HG02943 (cell line): ENCODE results near the gene FREY1.

Source experiments
- ATAC-seq: cut with Tn5 transposase; IDR thresholded peaks from one replicate; pipeline ENCODE4 v1.9.1; 2021; ENCODE audit warnings: mild to moderate bottlenecking, low read depth, moderate library complexity; ENCODE audit not compliant: unreplicated experiment

The FREY1 gene

DNA sequence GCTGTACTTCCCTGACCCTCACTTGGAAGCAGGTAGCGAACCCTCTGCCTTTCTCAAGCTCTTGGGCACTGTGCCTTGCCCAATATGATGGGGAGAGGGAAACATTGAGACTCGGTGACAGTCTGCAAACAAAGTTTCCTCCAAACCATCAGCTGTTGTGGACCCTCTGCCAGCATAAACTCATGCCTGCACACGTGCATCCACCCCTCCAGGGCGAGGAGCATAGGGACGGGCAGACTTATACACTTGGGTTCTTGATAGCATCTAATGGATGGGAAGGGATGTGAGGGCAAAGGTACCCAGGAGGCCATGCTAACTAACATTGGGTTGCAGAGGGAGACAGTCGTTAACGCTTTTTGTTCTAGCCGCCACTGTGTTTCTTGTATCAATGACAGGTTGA is 29.9 kb downstream of the FREY1 start:
- no peak for ATAC-seq

DNA sequence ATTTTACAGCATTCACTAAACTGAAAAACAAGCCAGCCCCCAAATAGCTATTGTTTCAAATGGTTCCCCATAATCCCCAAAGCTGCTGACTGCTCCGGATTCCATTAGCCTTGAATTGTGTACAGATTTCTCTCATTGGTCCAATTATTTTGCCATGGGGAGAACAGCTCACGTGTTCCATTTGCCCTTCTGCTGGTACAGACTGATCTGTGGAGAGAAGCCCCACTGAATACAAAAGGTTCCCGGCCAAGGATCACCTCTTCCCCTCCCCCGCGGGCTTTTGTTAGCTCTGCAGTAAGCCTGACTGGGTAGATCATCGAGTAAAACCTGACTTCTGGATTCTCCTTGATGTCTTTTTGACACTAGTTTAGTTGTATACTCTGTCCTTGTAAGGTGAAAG is 30.7 kb downstream of the FREY1 start:
- ATAC-seq: no peak

DNA sequence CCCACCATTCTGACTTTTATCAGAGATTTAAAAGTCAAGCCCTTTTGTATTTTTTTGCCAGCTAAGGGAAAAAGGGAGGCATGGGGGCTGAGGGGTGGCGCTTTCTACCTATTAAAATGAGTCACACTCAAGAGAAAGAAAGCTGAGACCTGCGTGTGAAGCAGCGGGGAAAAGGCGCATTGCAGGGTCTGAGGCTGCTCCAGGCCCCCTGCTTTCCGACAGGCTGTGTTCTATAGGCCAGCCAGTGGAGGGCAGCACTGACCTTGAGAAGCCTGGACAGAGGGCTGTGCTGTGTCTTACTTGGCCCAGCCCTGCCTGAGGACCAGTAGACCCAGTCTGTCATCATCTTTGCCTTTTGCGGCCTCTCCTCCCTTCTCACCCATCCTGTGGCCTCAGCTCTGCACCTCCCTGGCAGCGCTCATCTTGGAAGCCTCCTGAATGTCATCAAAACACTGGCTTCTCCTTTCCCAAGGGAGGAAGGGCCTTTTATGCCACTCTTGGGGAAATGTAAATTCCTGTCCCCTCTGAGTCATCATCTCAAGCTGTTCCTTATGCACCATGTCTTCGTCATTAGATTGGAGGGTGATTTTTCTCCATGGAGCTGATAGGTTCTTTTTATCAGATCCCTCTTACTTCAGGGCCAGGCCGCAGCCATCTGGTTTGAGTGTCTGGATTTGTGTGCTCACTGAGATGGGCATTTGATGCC is 34.3 kb downstream of the FREY1 start:
- no peak for ATAC-seq

DNA sequence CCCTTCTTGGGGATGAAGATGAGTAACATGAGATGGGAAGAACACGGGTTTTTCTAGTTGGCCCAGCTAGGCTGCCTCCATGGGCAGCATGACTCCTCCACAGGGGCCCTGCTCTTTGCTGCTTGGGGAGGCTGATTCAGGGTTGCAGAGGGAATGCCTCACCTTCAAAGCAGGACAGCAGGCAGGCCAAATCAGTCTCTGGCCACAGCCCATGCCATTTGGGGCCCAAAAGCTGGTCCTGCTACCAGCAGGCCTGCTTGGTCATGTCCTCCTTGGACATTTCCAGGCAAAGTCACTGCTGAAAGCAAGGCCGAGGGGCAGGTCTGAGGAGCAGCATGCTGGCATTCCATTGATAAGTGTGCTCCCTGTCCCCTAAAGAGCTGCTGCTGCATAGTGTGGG is 35.4 kb downstream of the FREY1 start:
- no peak for ATAC-seq

DNA sequence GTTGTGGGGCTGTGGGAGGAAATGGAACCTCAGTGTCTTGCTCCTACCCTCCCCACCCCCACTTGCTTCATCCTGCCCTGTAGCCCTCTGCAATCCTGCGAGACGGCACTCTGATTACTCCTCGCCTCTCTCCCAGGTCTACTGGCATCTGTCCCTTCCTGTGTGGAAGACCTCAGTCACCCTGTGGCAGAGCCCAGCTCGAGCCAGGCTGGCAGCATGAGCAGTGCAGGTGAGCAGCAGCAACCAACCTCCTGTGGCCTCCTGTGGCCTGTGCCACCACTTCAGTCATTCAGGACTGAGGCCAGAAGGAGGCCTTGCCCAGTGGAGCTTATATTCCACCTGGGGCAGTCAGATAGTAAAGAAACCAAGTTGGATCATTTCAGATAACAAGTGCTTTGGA is 36.4 kb downstream of the FREY1 start:
- ATAC-seq: no peak

DNA sequence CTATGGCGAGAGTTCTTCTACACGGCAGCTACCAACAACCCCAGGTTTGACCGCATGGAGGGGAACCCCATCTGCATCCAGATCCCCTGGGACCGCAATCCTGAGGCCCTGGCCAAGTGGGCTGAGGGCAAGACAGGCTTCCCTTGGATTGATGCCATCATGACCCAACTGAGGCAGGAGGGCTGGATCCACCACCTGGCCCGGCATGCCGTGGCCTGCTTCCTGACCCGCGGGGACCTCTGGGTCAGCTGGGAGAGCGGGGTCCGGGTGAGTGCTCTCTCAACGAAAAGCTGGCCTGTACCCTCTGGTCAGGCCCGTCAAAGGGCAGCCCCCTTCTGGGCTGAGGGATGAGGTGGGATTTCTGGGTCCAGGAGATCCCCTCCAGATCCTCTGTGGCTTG is 37.5 kb downstream of the FREY1 start:
- ATAC-seq: no peak

DNA sequence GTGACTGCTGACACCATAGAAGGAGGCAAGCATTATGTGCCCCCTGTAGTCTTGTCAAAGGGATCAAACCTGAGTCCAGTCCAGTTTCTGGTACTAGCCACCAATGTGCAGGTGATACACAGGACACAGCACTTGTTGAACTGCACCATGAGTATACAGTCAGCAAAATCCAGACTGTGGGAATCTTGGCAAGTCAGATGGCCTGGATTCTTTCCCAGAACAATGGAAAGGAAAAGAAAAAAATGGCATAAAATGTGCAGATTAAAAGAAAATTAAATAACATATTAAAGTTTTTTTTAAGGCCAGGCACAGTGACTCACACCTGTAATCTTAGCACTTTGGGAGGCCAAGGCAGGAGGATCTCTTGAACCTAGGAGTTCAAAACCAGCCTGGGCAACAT is 43.0 kb downstream of the FREY1 start:
- ATAC-seq: no peak

DNA sequence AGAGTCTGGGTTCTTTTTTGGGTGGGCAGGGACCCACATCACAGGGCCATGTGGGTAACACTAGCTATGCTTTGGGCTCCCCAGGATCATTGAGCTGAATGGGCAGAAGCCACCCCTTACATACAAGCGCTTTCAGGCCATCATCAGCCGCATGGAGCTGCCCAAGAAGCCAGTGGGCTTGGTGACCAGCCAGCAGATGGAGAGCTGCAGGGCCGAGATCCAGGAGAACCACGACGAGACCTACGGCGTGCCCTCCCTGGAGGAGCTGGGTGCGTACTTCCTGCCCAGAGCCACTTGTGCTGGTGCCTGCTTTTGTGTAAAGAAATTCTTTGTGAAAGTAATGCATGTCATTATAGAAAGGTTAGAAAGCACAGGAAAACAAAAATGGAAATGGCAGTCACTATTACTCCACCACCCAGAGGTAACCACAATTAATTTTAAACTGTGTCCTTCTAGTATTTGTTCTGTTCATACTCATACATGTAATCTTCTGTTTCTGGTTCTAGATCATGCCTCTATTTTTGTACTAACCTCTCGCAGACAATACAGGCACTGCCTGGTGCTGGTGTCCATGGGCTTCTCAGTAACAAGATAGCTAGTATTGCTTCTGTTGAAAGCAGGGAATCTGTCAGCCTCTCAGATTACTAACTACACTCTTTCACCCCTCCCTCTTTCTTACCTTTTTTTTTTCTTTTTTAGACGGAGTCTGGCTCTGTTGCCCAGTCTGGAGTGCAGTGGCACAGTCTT is 46.1 kb downstream of the FREY1 start:
- ATAC-seq: no peak

DNA sequence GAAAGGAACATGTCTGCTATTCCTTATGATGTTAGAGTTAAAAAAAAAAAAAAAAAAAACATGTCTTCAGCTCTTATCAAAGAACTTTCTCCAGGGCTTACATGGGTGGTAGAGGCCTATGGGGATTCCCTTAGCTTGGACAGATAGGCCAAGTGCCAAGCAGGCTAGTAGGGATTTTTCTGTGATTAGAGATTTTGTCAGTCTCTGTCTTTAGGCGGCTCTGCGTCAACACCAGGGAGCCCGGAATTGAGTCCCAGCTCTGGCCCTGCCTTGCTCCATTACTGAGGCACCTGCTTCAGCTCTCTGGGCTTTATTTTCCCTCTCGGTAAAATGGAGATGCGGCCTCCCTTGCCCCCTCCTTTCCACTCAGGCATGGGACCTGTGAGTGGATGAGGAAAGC is 46.7 kb downstream of the FREY1 start:
- no peak for ATAC-seq

DNA sequence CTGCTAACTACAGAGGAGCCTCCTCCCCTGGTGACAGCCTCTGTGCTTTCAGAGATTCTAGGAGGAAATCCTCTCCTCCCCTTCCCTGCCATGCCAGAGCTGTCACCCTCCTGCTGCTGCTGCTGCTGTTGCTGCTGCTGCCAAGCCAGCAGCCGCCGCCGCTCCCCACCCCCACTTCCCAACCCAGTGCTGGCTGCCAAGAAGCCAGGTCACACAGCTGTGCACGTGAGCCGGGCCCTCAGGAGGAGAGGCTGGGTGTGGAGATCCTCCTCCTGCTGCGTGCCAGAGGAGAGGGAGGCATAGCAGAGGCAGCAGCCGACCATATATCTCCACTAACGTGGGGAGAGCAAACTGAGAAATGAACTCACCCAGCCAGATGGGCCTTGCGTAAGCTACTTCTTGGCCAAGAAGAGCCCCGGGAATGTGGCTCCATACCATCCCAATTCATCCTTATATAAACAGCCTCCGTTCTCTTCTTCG is 47.4 kb downstream of the FREY1 start:
- no peak for ATAC-seq

DNA sequence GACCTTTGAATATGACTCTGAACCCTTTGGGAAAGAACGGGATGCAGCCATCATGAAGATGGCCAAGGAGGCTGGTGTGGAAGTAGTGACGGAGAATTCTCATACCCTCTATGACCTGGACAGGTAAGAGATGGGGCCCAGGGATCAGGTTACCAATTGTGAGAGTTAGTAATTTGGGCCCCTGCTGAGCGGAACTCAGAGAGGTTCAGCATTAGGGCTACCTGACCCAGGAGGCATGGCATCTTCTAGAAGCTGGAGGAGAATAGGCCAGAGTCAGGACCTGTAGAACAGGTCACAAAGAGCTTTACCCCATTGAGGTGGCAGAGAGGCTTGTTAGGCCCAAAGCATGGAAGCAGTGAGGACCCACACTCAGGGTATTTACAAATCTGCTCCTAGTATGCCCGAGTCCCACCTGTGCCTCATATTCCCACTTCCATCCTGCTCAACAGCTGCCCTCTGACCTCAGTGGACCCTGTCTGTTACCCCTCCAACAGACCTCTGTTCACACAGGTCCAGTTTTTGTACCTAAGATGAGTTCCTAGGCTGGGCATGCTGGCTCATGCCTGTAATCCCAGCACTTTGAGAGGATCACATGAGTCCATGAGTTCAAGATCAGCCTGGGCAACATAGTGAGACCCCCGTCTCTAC is 48.2 kb downstream of the FREY1 start:
- ATAC-seq: no peak

DNA sequence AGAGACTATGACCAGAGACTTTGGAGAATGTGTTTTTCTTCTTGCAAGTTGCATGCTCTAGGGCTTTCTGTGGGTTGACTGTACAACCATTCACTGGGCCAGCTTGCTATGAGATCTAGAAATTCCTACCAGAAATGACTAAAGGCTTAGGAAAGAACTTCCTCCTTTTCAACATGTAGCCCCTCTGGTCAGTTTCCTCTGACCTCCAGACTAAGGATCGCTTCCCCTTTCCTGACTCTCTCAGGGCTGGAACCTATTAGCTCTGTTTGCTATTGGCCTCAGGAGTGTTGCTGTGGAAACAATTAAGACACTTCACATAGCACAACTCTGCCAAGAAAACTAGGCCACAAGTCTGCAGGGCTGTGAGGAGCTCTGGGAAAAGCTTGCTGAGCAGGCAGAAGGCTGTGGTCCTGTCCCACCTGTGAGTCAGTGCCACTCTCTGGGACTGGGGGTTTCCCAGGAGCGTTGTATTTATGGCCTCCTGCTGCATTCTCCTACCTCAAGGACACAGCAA is 49.1 kb downstream of the FREY1 start:
- ATAC-seq: no peak
